Smooth muscle cell (in vitro differentiated cells): Measurements from ENCODE around the gene GPC5. TPM values are rescaled to one million over a fixed set of nuclear protein-coding genes. Genes with fewer than 3 reads are reported as not detected.
"Not testable (repeated sequence)": the region's sequence is repeated elsewhere in the genome, so short reads cannot be mapped to it uniquely, and the experiment has no call there.

Experiments used
- DNase-seq: peaks from one replicate; lab custom pipeline; 2025; ENCODE audit not compliant: unreplicated experiment; lab: John Stamatoyannopoulos, UW
- H2AFZ ChIP-seq: fragments of 200-600 bp; sonication (generic); 2 replicates; pipeline ENCODE4 v1.6.0; 2016; ENCODE audit warnings: antibody characterized with exemption, low read depth, mild to moderate bottlenecking
- H3F3A ChIP-seq: fragments of 200-600 bp; sonication (generic); 2 replicates; pipeline ENCODE4 v1.6.0; 2017; ENCODE audit warnings: antibody characterized with exemption, low read depth
- H3K27ac ChIP-seq: fragments of 200-600 bp; sonication (generic); 2 replicates; pipeline ENCODE4 v1.5.1; 2016; ENCODE audit warnings: low read depth, mild to moderate bottlenecking
- H3K27me3 ChIP-seq: fragments of 200-600 bp; sonication (generic); 2 replicates; pipeline ENCODE4 v1.6.1; 2016; ENCODE audit warnings: low read depth, mild to moderate bottlenecking
- H3K36me3 ChIP-seq: fragments of 200-600 bp; sonication (generic); 2 replicates; pipeline ENCODE4 v1.5.1; 2016; ENCODE audit warnings: low read depth
- H3K4me1 ChIP-seq: fragments of 200-600 bp; sonication (generic); 2 replicates; pipeline ENCODE4 v1.5.1; 2016; ENCODE audit warnings: low read depth
- H3K4me2 ChIP-seq: fragments of 200-600 bp; sonication (generic); 2 replicates; pipeline ENCODE4 v1.6.0; 2016; ENCODE audit warnings: mild to moderate bottlenecking
- H3K4me3 ChIP-seq: fragments of 200-600 bp; sonication (generic); 2 replicates; pipeline ENCODE4 v1.5.1; 2016; ENCODE audit warnings: mild to moderate bottlenecking
- H3K79me2 ChIP-seq: fragments of 200-600 bp; sonication (generic); 2 replicates; pipeline ENCODE4 v1.6.0; 2016; ENCODE audit warnings: low read depth, mild to moderate bottlenecking
- H3K9ac ChIP-seq: fragments of 200-600 bp; sonication (generic); 2 replicates; pipeline ENCODE4 v1.6.0; 2016; ENCODE audit warnings: low read depth
- H3K9me3 ChIP-seq: fragments of 200-600 bp; sonication (generic); replicated peaks from 2 replicates; pipeline ENCODE4 v1.5.1; 2016; ENCODE audit warnings: low read depth
- H4K20me1 ChIP-seq: fragments of 200-600 bp; sonication (generic); 2 replicates; pipeline ENCODE4 v1.6.0; 2016; ENCODE audit warnings: low read depth
- CTCF ChIP-seq: fragments of 200-600 bp; sonication (generic); IDR thresholded peaks from 2 replicates; pipeline ENCODE4 v1.5.1; 2017; ENCODE audit warnings: borderline replicate concordance, mild to moderate bottlenecking, antibody characterized with exemption; ENCODE audit not compliant: insufficient read depth, poor library complexity, severe bottlenecking
- WGBS: methylation state at CpG from one replicate; pipeline ENCODE4 v1.1.7; 2016; ENCODE audit warnings: low lambda C conversion rate; 5-methylcytosine and 5-hydroxymethylcytosine counted together
- polyA plus RNA-seq: library from polyadenylated mRNA; unstranded; fragments of >200 nt; fragmentation: Nextera tagmentation; extraction: Ambion mirVana; gene quantifications from 2 replicates; pipeline ENCODE4 v1.2.1, GENCODE V29; 2016
- total RNA-seq: library from RNA; depleted of rRNA; stranded (reverse); fragments of >200 nt; gene quantifications from 2 replicates; pipeline ENCODE4 v1.2.3, GENCODE V29; 2014

The GPC5 gene
- total and polyA plus RNA-seq, 2 experiments from 2014 or later, result 0.99 to 1.0 TPM

GRCh38 chr13:92743992-92744391 lies 1345.6 kb downstream of the GPC5 start:
- no peak overlapping the region for H3K27ac ChIP-seq
- H3K4me3 ChIP-seq, result no peak overlapping the region
- H3K36me3 ChIP-seq, result no peaks in the 10 kb centered on the region
- no peak overlapping the region for H2AFZ ChIP-seq
- WGBS, result 96% methylated on average over 1 of the region's 1 CpG
- H4K20me1 ChIP-seq, result no peaks in the 10 kb centered on the region
- no peak for DNase-seq
- no peaks in the 10 kb centered on the region for H3F3A ChIP-seq
- no peak overlapping the region for H3K4me2 ChIP-seq
- H3K4me1 ChIP-seq, result no peaks in the 10 kb centered on the region
- no peak for TF ChIP-seq CTCF
- no peaks in the 10 kb centered on the region for H3K79me2 ChIP-seq
- no peaks in the 10 kb centered on the region for H3K9me3 ChIP-seq
- H3K9ac ChIP-seq, result no peak overlapping the region
- no peaks in the 10 kb centered on the region for H3K27me3 ChIP-seq

- no peak overlapping the region for H3K27ac ChIP-seq
Measured at GRCh38 chr13:92745258-92745657, 1346.8 kb downstream of the GPC5 start.

GRCh38 chr13:92752705-92753104 lies 1354.3 kb downstream of the GPC5 start:
- H3K4me3 ChIP-seq, H3F3A ChIP-seq, H3K27ac ChIP-seq, H3K36me3 ChIP-seq, H3K4me1 ChIP-seq, H4K20me1 ChIP-seq, DNase-seq, H3K9me3 ChIP-seq, H2AFZ ChIP-seq, H3K9ac ChIP-seq, H3K27me3 ChIP-seq, H3K4me2 ChIP-seq, H3K79me2 ChIP-seq: not testable (repeated sequence)
- 70% methylated on average over 12 of the region's 12 CpGs for WGBS

More at GRCh38 chr13:92745258-92745657, 1346.8 kb downstream of the GPC5 start:
- Histone ChIP-seq H3K4me1 (no peaks in the 10 kb centered on the region), H3K9me3 (no peaks in the 10 kb centered on the region), H3K9ac (no peak overlapping the region), H4K20me1 (no peaks in the 10 kb centered on the region), H3K4me2 (no peak overlapping the region), H3F3A (no peaks in the 10 kb centered on the region), H3K4me3 (no peak overlapping the region), H3K79me2 (no peaks in the 10 kb centered on the region), H2AFZ (no peak overlapping the region), H3K36me3 (no peaks in the 10 kb centered on the region), H3K27me3 (no peaks in the 10 kb centered on the region)
- no peak for DNase-seq
- TF ChIP-seq CTCF, result no peak

GRCh38 chr13:92761710-92762109 lies 1363.3 kb downstream of the GPC5 start:
- Histone ChIP-seq H3F3A (no peaks in the 10 kb centered on the region), H3K4me1 (no peaks in the 10 kb centered on the region), H3K27ac (no peak overlapping the region), H3K9ac (no peak overlapping the region), H3K79me2 (no peaks in the 10 kb centered on the region), H3K4me2 (no peak overlapping the region), H2AFZ (no peak overlapping the region), H3K4me3 (no peak overlapping the region), H3K9me3 (peaks cover 13% of the 10 kb centered on the region), H3K36me3 (peaks cover 10% of the 10 kb centered on the region), H4K20me1 (no peaks in the 10 kb centered on the region), H3K27me3 (no peaks in the 10 kb centered on the region)
- TF ChIP-seq CTCF, result no peak
- DNase-seq, result no peak
- WGBS, result 65% methylated on average over 1 of the region's 1 CpG
